Activated T-helper 17 cell treated with anti-CD3 and anti-CD28 coated beads, Interleukin-2, amount 50 U/mL, for 72 hours (primary cell): ENCODE results near the gene AFG1L. TPM values are rescaled to one million over a fixed set of nuclear protein-coding genes. Genes with fewer than 3 reads are reported as not detected.

Experiments used
- ATAC-seq: fragments of 150-1000 bp; cut with Tn5 transposase; replicated peaks from 2 replicates; pipeline ENCODE4 v1.10.0; 2021; ENCODE audit warnings: mild to moderate bottlenecking, moderate library complexity
- H3K27ac Mint-ChIP-seq: one replicate; pipeline ENCODE4 v1.8.0; 2022; ENCODE audit warnings: mixed read lengths
- H3K27me3 Mint-ChIP-seq: one replicate; pipeline ENCODE4 v1.8.0; 2022; ENCODE audit warnings: mixed read lengths
- H3K36me3 Mint-ChIP-seq: one replicate; pipeline ENCODE4 v1.8.0; 2022; ENCODE audit warnings: low read depth, mild to moderate bottlenecking, mixed read lengths
- H3K4me1 Mint-ChIP-seq: one replicate; pipeline ENCODE4 v1.8.0; 2022; ENCODE audit warnings: mixed read lengths
- H3K4me3 Mint-ChIP-seq: one replicate; pipeline ENCODE4 v1.8.0; 2022; ENCODE audit warnings: mild to moderate bottlenecking, mixed read lengths
- H3K9me3 Mint-ChIP-seq: one replicate; pipeline ENCODE4 v1.8.0; 2022; ENCODE audit warnings: mixed read lengths
- total RNA-seq, 2 donors: library from RNA; stranded (reverse); gene quantifications; one replicate each; pipeline ENCODE4 v1.2.3, GENCODE V29; 2022

AFG1L gene
- total RNA-seq, 2 donors from 2014 or later: 5.9 to 6.1 TPM

GRCh38 chr6:108541843-108542759, 247.2 kb downstream of the AFG1L start:
- H3K4me3 Mint-ChIP-seq: peak overlapping the region; percentile 24
- no peaks in the 10 kb centered on the region for H3K4me1 Mint-ChIP-seq
- no peaks in the 10 kb centered on the region for H3K9me3 Mint-ChIP-seq
- no peaks in the 10 kb centered on the region for H3K36me3 Mint-ChIP-seq
- H3K27ac Mint-ChIP-seq: no peak overlapping the region
- no peaks in the 10 kb centered on the region for H3K27me3 Mint-ChIP-seq
- ATAC-seq: peak; percentile 81

GRCh38 chr6:108543175-108543940, 248.5 kb downstream of the AFG1L start:
- ATAC-seq: no peak
- Mint-ChIP-seq H3K4me3 (no peak overlapping the region), H3K9me3 (no peaks in the 10 kb centered on the region), H3K4me1 (no peaks in the 10 kb centered on the region), H3K36me3 (no peaks in the 10 kb centered on the region), H3K27ac (no peak overlapping the region), H3K27me3 (no peaks in the 10 kb centered on the region)

GRCh38 chr6:108544606-108545005, 249.8 kb downstream of the AFG1L start:
- ATAC-seq: no peak
- Mint-ChIP-seq H3K36me3 (no peaks in the 10 kb centered on the region), H3K27me3 (no peaks in the 10 kb centered on the region), H3K4me3 (no peak overlapping the region), H3K4me1 (no peaks in the 10 kb centered on the region), H3K9me3 (no peaks in the 10 kb centered on the region), H3K27ac (no peak overlapping the region)

GRCh38 chr6:108546079-108547049, 251.5 kb downstream of the AFG1L start:
- Mint-ChIP-seq H3K36me3 (no peaks in the 10 kb centered on the region), H3K9me3 (no peaks in the 10 kb centered on the region), H3K27ac (no peak overlapping the region), H3K27me3 (no peaks in the 10 kb centered on the region), H3K4me3 (no peak overlapping the region), H3K4me1 (no peaks in the 10 kb centered on the region)
- ATAC-seq: no peak

- Mint-ChIP-seq H3K9me3 (no peaks in the 10 kb centered on the region), H3K4me3 (no peak overlapping the region), H3K36me3 (no peaks in the 10 kb centered on the region), H3K27me3 (no peaks in the 10 kb centered on the region), H3K4me1 (no peaks in the 10 kb centered on the region), H3K27ac (no peak overlapping the region)
- ATAC-seq: no peak
Observed at GRCh38 chr6:108549241-108549640, 254.4 kb downstream of the AFG1L start.

- no peak for ATAC-seq
- Mint-ChIP-seq H3K4me1 (no peaks in the 10 kb centered on the region), H3K36me3 (no peaks in the 10 kb centered on the region), H3K9me3 (no peaks in the 10 kb centered on the region), H3K27me3 (no peaks in the 10 kb centered on the region), H3K4me3 (no peak overlapping the region), H3K27ac (no peak overlapping the region)
Observed at GRCh38 chr6:108549741-108550140, 254.9 kb downstream of the AFG1L start.

GRCh38 chr6:108550256-108550655, 255.4 kb downstream of the AFG1L start:
- no peak for ATAC-seq
- H3K36me3 Mint-ChIP-seq: no peaks in the 10 kb centered on the region
- H3K4me1 Mint-ChIP-seq: no peaks in the 10 kb centered on the region
- no peaks in the 10 kb centered on the region for H3K27me3 Mint-ChIP-seq
- H3K27ac Mint-ChIP-seq: no peak overlapping the region
- H3K4me3 Mint-ChIP-seq: no peak overlapping the region
- H3K9me3 Mint-ChIP-seq: no peaks in the 10 kb centered on the region

- Mint-ChIP-seq H3K27me3 (no peaks in the 10 kb centered on the region), H3K9me3 (no peaks in the 10 kb centered on the region), H3K4me3 (no peak overlapping the region), H3K27ac (no peak overlapping the region), H3K4me1 (no peaks in the 10 kb centered on the region), H3K36me3 (peaks cover 8% of the 10 kb centered on the region)
- ATAC-seq: no peak
Observed at GRCh38 chr6:108555399-108556052, 260.7 kb downstream of the AFG1L start.

GRCh38 chr6:108556250-108556649, 261.4 kb downstream of the AFG1L start:
- H3K36me3 Mint-ChIP-seq: peaks cover 8% of the 10 kb centered on the region
- H3K27me3 Mint-ChIP-seq: no peaks in the 10 kb centered on the region
- no peak overlapping the region for H3K4me3 Mint-ChIP-seq
- no peak for ATAC-seq
- no peaks in the 10 kb centered on the region for H3K9me3 Mint-ChIP-seq
- no peak overlapping the region for H3K27ac Mint-ChIP-seq
- H3K4me1 Mint-ChIP-seq: no peaks in the 10 kb centered on the region

GRCh38 chr6:108556866-108557493, 262.1 kb downstream of the AFG1L start:
- Mint-ChIP-seq H3K27me3 (no peaks in the 10 kb centered on the region), H3K36me3 (peaks cover 12% of the 10 kb centered on the region), H3K4me1 (no peaks in the 10 kb centered on the region), H3K9me3 (no peaks in the 10 kb centered on the region), H3K27ac (peak overlapping the region; percentile 28), H3K4me3 (peak overlapping the region; percentile 86)
- ATAC-seq: no peak

GRCh38 chr6:108557494-108558371, 262.9 kb downstream of the AFG1L start:
- peak; percentile 22 for ATAC-seq
- Mint-ChIP-seq H3K4me3 (peak overlapping the region; percentile 86), H3K27ac (peak overlapping the region; percentile 96), H3K27me3 (no peaks in the 10 kb centered on the region), H3K4me1 (peaks cover 7% of the 10 kb centered on the region), H3K9me3 (no peaks in the 10 kb centered on the region), H3K36me3 (peaks cover 20% of the 10 kb centered on the region)

GRCh38 chr6:108558372-108559096, 263.7 kb downstream of the AFG1L start:
- Mint-ChIP-seq H3K36me3 (peaks cover 27% of the 10 kb centered on the region), H3K27ac (peak overlapping the region; percentile 96), H3K4me3 (peak overlapping the region; percentile 86), H3K27me3 (no peaks in the 10 kb centered on the region), H3K9me3 (no peaks in the 10 kb centered on the region), H3K4me1 (peaks cover 14% of the 10 kb centered on the region)
- peak; percentile 72 for ATAC-seq
